Natural killer cell (primary cell): ENCODE data around the gene FCAMR. TPM values are rescaled to one million over a fixed set of nuclear protein-coding genes. Genes with fewer than 3 reads are reported as not detected.

Source experiments
- ATAC-seq, 3 donors: fragments of 150-1000 bp in 2 of 3; fragments of 200-7000 bp in 1 of 3; cut with Tn5 transposase; 1 replicate in 1 of 3; 2 replicates in 2 of 3; pipeline ENCODE4 v1.10.0; 2021; ENCODE audit warnings: mild to moderate bottlenecking in 2 of 3, moderate library complexity in 2 of 3
- DNase-seq, 2 donors: peaks; one replicate each; pipeline versions ENCODE4 v3.0.0 to v3.0.0-alpha.2; 2013 to 2021; ENCODE audit warnings: mixed read lengths in 1 of 2
- H3K27ac ChIP-seq: one replicate; pipeline ENCODE4 v1.5.1; 2013; ENCODE audit warnings: mild to moderate bottlenecking, low read length
- H3K27me3 ChIP-seq: one replicate; pipeline ENCODE4 v1.6.1; 2013; ENCODE audit warnings: low read length; ENCODE audit not compliant: control insufficient read depth, insufficient read depth
- H3K36me3 ChIP-seq: one replicate; pipeline ENCODE4 v1.6.1; 2013; ENCODE audit warnings: low read length; ENCODE audit not compliant: control insufficient read depth, insufficient read depth
- H3K4me1 ChIP-seq: one replicate; pipeline ENCODE4 v1.6.1; 2013; ENCODE audit warnings: low read length; ENCODE audit not compliant: control insufficient read depth, insufficient read depth
- H3K4me3 ChIP-seq: one replicate; pipeline ENCODE4 v1.5.1; 2013; ENCODE audit warnings: low read length
- H3K9me3 ChIP-seq: one replicate; pipeline ENCODE4 v1.6.1; 2013; ENCODE audit warnings: low read length; ENCODE audit not compliant: control insufficient read depth, insufficient read depth
- H3K27ac Mint-ChIP-seq, 2 donors: one replicate each; pipeline ENCODE4 v1.8.0; 2022; ENCODE audit warnings: mild to moderate bottlenecking in 2 of 2, mixed read lengths in 2 of 2, moderate library complexity in 1 of 2
- H3K27me3 Mint-ChIP-seq, 2 donors: one replicate each; pipeline ENCODE4 v1.8.0; 2022; ENCODE audit warnings: low read depth in 2 of 2, mixed read lengths in 2 of 2
- H3K36me3 Mint-ChIP-seq: one replicate; pipeline ENCODE4 v1.8.0; 2022; ENCODE audit warnings: mixed read lengths
- H3K4me1 Mint-ChIP-seq, 2 donors: one replicate each; pipeline ENCODE4 v1.8.0; 2022; ENCODE audit warnings: mixed read lengths in 2 of 2
- H3K4me3 Mint-ChIP-seq: one replicate; pipeline ENCODE4 v1.8.0; 2022; ENCODE audit warnings: mild to moderate bottlenecking, moderate library complexity, mixed read lengths
- H3K9me3 Mint-ChIP-seq, 2 donors: one replicate each; pipeline ENCODE4 v1.8.0; 2022; ENCODE audit warnings: mixed read lengths in 2 of 2
- WGBS: methylation state at CpG from one replicate; pipeline ENCODE4 v1.1.7; 2013; ENCODE audit warnings: missing lambda C conversion rate; ENCODE audit not compliant: insufficient coverage; 5-methylcytosine and 5-hydroxymethylcytosine counted together
- intact Hi-C: fragments of 100-400 bp; cut with micrococcal nuclease; formaldehyde crosslinking; loops from one replicate; pipeline ENCODE4 v1.14.2; 2022
- total RNA-seq, 4 donors: library from RNA; stranded (reverse); fragments of 120-200 nt in 1 of 4; gene quantifications; one replicate each; pipeline versions ENCODE4 v1.2.3 to v1.2.4, GENCODE V29; 2013 to 2022
- TF ChIP-seq, protein P1 (sequence below): fragments of 200-600 bp; IDR thresholded peaks from one replicate; pipeline ENCODE4 v1.8.0; 2022; ENCODE audit warnings: antibody characterized with exemption

The FCAMR gene
- total RNA-seq, 3 donors from 2014 or later (not counting 1 experiment from before 2014, with no cell fraction given), result not detected

DNA sequence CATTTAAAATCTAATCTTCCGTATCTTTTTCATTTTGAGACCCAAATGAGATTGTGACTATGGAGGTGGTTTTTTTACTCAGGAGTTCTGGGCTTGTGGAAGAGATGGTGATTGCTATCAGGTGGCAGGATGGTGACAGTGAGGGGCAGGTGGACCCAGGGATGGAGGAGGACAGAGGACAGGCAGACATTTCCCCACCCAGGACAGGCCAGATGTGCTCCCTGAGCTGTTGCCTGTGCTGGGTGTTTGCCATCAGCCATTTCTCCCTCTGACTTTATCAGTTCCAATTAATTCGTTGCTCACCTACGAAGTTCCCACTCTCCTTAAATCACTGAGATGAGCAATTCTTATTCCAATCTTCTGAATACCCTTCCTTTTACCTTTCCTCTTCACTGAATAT lies 35.8 kb upstream of the FCAMR start:
- Mint-ChIP-seq H3K36me3 (no peaks in the 10 kb centered on the region), H3K27me3 (peaks cover 10 to 17% of the 10 kb centered on the region in 2 donors), H3K4me3 (no peak overlapping the region), H3K27ac (no peak overlapping the region), H3K9me3 (no peaks in the 10 kb centered on the region), H3K4me1 (peaks cover 0 to 7% of the 10 kb centered on the region in 2 donors)
- DNase-seq, result no peak
- WGBS, result 90% methylated on average over 3 of the region's 3 CpGs
- Histone ChIP-seq H3K27ac (no peak overlapping the region), H3K4me1 (no peaks in the 10 kb centered on the region), H3K9me3 (no peaks in the 10 kb centered on the region), H3K27me3 (no peaks in the 10 kb centered on the region), H3K36me3 (no peaks in the 10 kb centered on the region), H3K4me3 (no peak overlapping the region)
- intact Hi-C loops, result no loop called here
- ATAC-seq, result no peak
- TF ChIP-seq, protein P1, sequence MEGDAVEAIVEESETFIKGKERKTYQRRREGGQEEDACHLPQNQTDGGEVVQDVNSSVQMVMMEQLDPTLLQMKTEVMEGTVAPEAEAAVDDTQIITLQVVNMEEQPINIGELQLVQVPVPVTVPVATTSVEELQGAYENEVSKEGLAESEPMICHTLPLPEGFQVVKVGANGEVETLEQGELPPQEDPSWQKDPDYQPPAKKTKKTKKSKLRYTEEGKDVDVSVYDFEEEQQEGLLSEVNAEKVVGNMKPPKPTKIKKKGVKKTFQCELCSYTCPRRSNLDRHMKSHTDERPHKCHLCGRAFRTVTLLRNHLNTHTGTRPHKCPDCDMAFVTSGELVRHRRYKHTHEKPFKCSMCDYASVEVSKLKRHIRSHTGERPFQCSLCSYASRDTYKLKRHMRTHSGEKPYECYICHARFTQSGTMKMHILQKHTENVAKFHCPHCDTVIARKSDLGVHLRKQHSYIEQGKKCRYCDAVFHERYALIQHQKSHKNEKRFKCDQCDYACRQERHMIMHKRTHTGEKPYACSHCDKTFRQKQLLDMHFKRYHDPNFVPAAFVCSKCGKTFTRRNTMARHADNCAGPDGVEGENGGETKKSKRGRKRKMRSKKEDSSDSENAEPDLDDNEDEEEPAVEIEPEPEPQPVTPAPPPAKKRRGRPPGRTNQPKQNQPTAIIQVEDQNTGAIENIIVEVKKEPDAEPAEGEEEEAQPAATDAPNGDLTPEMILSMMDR, result no peak

DNA sequence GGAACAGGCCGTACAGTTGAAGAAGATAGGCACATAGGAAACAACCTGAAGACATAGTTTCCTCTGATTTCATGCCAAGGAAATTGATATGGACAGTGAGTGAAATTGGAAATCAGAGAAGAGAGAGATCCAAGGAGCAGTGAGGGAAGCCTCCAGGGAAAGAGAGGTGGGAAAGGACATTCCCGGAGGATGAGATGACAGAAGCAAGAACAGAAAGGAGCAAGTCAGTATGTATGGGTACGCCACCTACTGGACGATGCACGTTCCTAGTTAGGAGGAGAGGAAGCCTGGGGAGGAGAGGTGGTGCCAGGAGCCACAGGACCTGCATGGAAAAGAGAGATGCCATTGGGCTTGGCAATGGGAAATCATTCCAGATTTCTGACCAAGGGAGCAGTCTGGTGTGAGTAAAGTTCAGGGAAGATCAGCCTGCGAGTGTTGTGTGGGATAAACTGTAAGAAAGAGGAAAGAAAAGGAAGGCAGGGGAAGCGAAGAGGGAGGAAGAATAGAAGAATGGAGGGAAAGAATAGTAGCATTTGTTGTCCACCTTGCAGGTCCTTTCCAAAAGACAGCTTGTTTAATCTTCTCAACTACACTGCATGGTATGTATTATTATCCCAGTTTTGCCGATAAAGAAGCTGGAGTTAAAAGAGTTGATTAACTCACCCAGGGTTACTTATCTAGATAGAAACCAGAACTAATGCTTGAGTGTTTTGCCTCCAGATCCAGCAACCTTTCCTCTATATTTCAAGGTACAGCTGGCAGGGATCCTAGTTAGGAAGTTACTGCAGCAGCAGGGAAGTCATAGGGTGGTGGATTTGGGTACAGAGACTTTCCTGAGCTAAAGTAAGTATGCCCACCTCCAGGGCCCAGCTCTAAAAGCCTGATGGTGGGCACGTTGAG lies 34.9 kb upstream of the FCAMR start:
- H3K4me3 Mint-ChIP-seq, result no peak overlapping the region
- H3K27me3 Mint-ChIP-seq, result peaks cover 10 to 17% of the 10 kb centered on the region in 2 donors
- Histone ChIP-seq H3K27me3 (no peaks in the 10 kb centered on the region), H3K4me3 (no peak overlapping the region), H3K36me3 (no peaks in the 10 kb centered on the region), H3K4me1 (no peaks in the 10 kb centered on the region), H3K27ac (no peak overlapping the region), H3K9me3 (no peaks in the 10 kb centered on the region)
- TF ChIP-seq, protein P1, result peak; percentile 65
- ATAC-seq, result peak in 2 of 3 donors; percentile 46 to 64
- no peak overlapping the region for H3K27ac Mint-ChIP-seq
- no peaks in the 10 kb centered on the region for H3K36me3 Mint-ChIP-seq
- intact Hi-C loops, result no loop called here
- H3K9me3 Mint-ChIP-seq, result no peaks in the 10 kb centered on the region
- peaks cover 0 to 7% of the 10 kb centered on the region in 2 donors for H3K4me1 Mint-ChIP-seq
- DNase-seq, result peak in 1 of 2 donors; percentile 66
- WGBS, result 45% methylated on average over 8 of the region's 9 CpGs

DNA sequence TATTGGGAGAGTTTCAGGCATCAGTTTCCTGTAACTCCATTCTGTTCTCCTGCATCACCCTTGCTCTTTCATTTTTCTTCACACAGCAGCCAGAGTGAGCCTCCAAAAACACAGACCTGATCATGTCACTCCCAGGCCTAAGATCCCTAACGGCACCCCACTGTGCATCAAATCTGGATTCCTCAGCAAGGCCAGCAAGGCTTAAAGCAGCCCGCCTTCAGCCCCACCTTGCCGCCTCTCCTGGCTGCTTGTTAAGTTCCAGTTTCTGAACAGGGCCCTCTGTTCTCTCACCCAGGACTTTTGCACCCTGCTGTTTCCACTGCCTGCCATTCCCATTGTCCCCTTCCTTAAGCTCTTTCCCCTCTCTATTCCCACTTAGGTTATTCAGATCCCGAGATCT lies 33.0 kb upstream of the FCAMR start:
- TF ChIP-seq, protein P1, result no peak

More for the DNA sequence above, 33.0 kb upstream of the FCAMR start:
- ATAC-seq, result no peak
- peaks cover 0 to 7% of the 10 kb centered on the region in 2 donors for H3K4me1 Mint-ChIP-seq
- H3K4me1 ChIP-seq, result no peaks in the 10 kb centered on the region
- H3K4me3 Mint-ChIP-seq, result no peak overlapping the region
- no peak overlapping the region for H3K27ac ChIP-seq
- no peak overlapping the region for H3K27ac Mint-ChIP-seq
- intact Hi-C loops, result no loop called here
- H3K9me3 ChIP-seq, result no peaks in the 10 kb centered on the region
- H3K4me3 ChIP-seq, result no peak overlapping the region
- H3K27me3 ChIP-seq, result no peaks in the 10 kb centered on the region
- no peaks in the 10 kb centered on the region for H3K9me3 Mint-ChIP-seq
- WGBS, result 92% methylated on average over 4 of the region's 4 CpGs
- H3K36me3 Mint-ChIP-seq, result no peaks in the 10 kb centered on the region
- no peaks in the 10 kb centered on the region for H3K36me3 ChIP-seq
- DNase-seq, result no peak
- H3K27me3 Mint-ChIP-seq, result peaks cover 8 to 17% of the 10 kb centered on the region in 2 donors
